Measurements from ENCODE around the gene AP5B1. TPM values are rescaled to one million over a fixed set of nuclear protein-coding genes. Genes with fewer than 3 reads are reported as not detected.

Gene AP5B1
- total RNA-seq, 2 experiments from 2014 or later: 12.9 to 25.6 TPM

- H3K79me2 ChIP-seq (ENCODE audit: insufficient read depth, low read depth, low read length): no peaks in the 10 kb centered on the region
- BruUV-seq (replicated peaks): TSS peak; percentile 80
- no peak for DNase-seq (ENCODE audit: low spot score)
- no peak overlapping the region for H3K27ac ChIP-seq (ENCODE audit: low read depth, low read length, poor library complexity, severe bottlenecking)
- H3K4me2 ChIP-seq (ENCODE audit: low read length): peak overlapping the region; percentile 78
- H3K4me3 ChIP-seq (ENCODE audit: low read depth, low read length, poor library complexity, severe bottlenecking): peak overlapping the region; percentile 67
- H2AFZ ChIP-seq (ENCODE audit: low read length): peak overlapping the region; percentile 83
- POLR2A ChIA-PET: interaction anchor here (0.7 to 1.5 kb wide), 5 partner anchors 9 to 472 kb away, joined by 3 to 6 read pairs (median 4); partner anchors contain the start of genes KAT5, MUS81 and YIF1A
- peaks cover 5% of the 10 kb centered on the region for H3K4me1 ChIP-seq (ENCODE audit: insufficient read depth, low read length, poor library complexity, severe bottlenecking)
- CTCF ChIA-PET (ENCODE audit: unreplicated experiment): interaction anchor here (0.6 to 1.1 kb wide), 4 partner anchors 15 to 105 kb away, joined by 3 to 6 read pairs (median 4); partner anchors contain the start of gene KAT5
- H3K9me3 ChIP-seq (ENCODE audit: low read length): no peaks in the 10 kb centered on the region
- TF ChIP-seq EZH2phosphoT487 (IDR thresholded peaks at IDR 0.05; ENCODE audit: borderline replicate concordance, low read depth, low read length) (no peak), CTCF (conservative IDR thresholded peaks at IDR 0.05; ENCODE audit: low read length) (no peak)
- no peaks in the 10 kb centered on the region for H3K36me3 ChIP-seq (ENCODE audit: insufficient read depth, low read length)
- intact Hi-C loops (cut with micrococcal nuclease; ENCODE audit: unreplicated experiment): loop anchor here (5.0 kb wide), 1 partner anchor 170 kb away; no protein-coding TSS in a partner anchor
- H3K9me2 ChIP-seq (ENCODE audit: insufficient read depth, low read length): no peaks in the 10 kb centered on the region
- no peaks in the 10 kb centered on the region for H4K20me1 ChIP-seq (ENCODE audit: insufficient read depth, low read length)
Observed at GRCh38 chr11:65817312-65817834, 36.6 kb upstream of the AP5B1 start.

- no TSS peak for BruUV-seq (replicated peaks)
- H3K4me2 ChIP-seq (ENCODE audit: low read length): no peak overlapping the region
- CTCF ChIA-PET (ENCODE audit: unreplicated experiment): interaction anchor here (1.4 kb wide), 1 partner anchor 37 kb away, joined by 3 read pairs; no protein-coding TSS in a partner anchor
Observed at GRCh38 chr11:65816696-65817095, 35.9 kb upstream of the AP5B1 start.

More at GRCh38 chr11:65816696-65817095, 35.9 kb upstream of the AP5B1 start:
- Histone ChIP-seq H4K20me1 (ENCODE audit: insufficient read depth, low read length) (no peaks in the 10 kb centered on the region), H3K27ac (ENCODE audit: low read depth, low read length, poor library complexity, severe bottlenecking) (no peak overlapping the region), H3K4me1 (ENCODE audit: insufficient read depth, low read length, poor library complexity, severe bottlenecking) (peaks cover 5% of the 10 kb centered on the region), H3K4me3 (ENCODE audit: low read depth, low read length, poor library complexity, severe bottlenecking) (no peak overlapping the region), H3K79me2 (ENCODE audit: insufficient read depth, low read depth, low read length) (no peaks in the 10 kb centered on the region), H3K9me2 (ENCODE audit: insufficient read depth, low read length) (no peaks in the 10 kb centered on the region), H3K9me3 (ENCODE audit: low read length) (no peaks in the 10 kb centered on the region), H2AFZ (ENCODE audit: low read length) (no peak overlapping the region), H3K36me3 (ENCODE audit: insufficient read depth, low read length) (no peaks in the 10 kb centered on the region)
- POLR2A ChIA-PET: no interaction called here
- intact Hi-C loops (cut with micrococcal nuclease; ENCODE audit: unreplicated experiment): loop anchor here (5.0 kb wide), 1 partner anchor 171 kb away; no protein-coding TSS in a partner anchor
- TF ChIP-seq CTCF (conservative IDR thresholded peaks at IDR 0.05; ENCODE audit: low read length): no peak
- no peak for TF ChIP-seq EZH2phosphoT487 (IDR thresholded peaks at IDR 0.05; ENCODE audit: borderline replicate concordance, low read depth, low read length)
- no peak for DNase-seq (ENCODE audit: low spot score)
